ENCODE data around the gene CORO1C.

Gene CORO1C

DNA sequence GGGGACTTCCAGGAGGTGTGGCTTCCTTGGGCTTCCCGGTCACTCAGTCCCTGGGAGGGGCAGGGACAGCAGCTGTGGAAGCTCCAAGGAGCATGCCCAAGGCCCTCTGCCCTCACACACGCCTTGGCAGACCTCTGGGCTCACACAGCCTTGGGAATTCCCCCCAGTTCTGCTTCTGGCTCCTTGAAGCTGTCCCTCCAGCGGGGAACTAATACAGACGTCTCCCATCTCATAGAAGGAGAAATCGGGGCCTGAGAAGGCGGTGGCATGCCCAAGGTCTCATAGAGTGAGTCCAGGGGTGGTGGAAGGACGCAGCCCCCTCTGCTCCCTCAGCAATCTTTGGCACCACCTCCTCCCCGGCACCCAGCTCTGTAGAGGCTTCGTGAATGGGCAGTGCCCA, 117.8 kb downstream of the CORO1C start:
- no peak for DNase-seq

GRCh38 chr12:108612788-108613282, 118.5 kb downstream of the CORO1C start:
- DNase-seq = no peak

DNA sequence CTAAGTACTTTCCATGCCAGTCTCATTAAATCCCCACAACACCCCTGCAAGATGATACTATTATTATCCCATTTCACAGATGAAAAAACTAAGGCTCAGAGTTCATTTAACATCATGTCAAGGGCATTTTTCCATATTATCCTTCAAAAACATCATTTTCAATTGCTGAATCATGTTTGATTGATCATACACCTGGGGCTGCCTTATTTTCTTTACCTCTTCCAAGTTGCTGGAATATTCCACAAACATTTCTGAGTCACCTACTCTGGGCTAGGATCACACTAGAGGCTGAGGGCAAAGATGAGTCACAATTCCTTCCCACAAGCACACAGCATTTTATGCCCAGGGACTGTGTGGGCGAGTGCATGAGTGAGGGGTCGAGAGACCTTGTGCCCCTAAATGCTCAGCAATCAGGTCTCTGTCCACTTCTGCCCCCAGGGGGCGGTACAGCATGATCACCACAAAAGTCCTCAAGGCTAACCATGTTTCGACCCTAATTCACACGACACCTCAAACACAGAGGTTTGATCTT, 119.4 kb downstream of the CORO1C start:
- no peak for DNase-seq

GRCh38 chr12:108610856-108611605, 120.3 kb downstream of the CORO1C start:
- no peak for DNase-seq

GRCh38 chr12:108610336-108610815, 120.9 kb downstream of the CORO1C start:
- DNase-seq = no peak

- DNase-seq = no peak
Measured at GRCh38 chr12:108609537-108610335, 121.6 kb downstream of the CORO1C start.

GRCh38 chr12:108608616-108609015, 122.7 kb downstream of the CORO1C start:
- DNase-seq = no peak

- no peak for DNase-seq
Measured at GRCh38 chr12:108607981-108608600, 123.2 kb downstream of the CORO1C start.

DNA sequence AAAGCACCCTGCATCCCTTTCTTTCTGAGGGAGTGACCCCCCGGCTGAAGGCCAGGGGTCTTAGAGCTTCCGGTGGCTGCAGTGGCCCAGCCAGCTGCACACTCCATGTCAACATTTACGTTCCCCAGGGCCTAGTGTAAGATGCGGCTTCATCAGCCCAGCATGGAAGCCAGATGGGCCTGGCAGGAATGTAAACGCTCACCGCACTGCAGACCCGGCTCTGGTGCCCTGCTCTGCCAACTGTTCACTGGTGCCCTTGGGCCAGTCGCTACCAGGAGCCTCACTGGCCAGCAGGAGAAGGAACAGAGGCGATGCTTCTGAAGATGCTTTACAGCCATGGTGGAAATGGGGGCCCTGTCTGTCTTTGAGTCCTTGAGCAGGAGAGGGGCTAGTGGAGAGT, 124.8 kb downstream of the CORO1C start:
- no peak for DNase-seq

GRCh38 chr12:108605690-108606406, 125.5 kb downstream of the CORO1C start:
- no peak for DNase-seq

GRCh38 chr12:108605000-108605689, 126.2 kb downstream of the CORO1C start:
- no peak for DNase-seq

- no peak for DNase-seq
Measured at GRCh38 chr12:108604208-108604941, 126.9 kb downstream of the CORO1C start.

GRCh38 chr12:108603743-108604142, 127.6 kb downstream of the CORO1C start:
- DNase-seq = no peak

DNA sequence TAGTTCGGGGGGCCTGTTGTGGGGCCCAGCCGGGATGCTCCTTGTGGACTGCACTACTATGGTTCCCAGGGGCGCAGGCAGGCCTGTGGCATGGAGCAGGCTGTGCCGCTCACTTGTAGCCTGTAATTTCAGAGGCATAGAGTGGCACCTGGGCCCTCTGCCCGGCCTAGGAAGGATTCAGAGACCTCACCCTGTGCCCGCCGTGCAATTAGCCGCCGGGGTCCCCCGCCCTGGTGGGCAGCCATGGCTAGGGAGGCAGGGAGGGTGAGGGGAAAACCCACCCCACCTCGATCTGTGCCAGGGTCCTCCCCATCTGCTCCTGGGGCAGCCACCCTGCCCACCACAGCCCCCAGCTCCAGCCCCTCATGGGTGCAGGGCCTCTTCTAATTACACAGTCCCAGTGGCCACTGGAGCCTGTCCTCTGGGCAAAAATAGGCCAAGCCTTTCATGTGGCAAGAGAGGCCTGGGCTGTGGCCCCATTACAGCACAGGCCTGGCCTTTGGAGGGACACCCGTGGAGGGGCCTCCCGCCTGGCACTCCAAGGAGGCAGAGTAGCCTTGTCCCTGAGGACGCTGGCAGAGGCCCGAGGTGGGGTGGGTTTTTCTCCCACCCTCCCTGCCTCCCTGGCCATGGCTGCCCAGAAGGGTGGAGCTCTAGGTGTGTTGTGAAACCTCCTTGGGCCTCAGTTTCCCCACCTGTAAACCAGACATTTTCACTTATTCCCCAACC, 128.2 kb downstream of the CORO1C start:
- no peak for DNase-seq

GRCh38 chr12:108602209-108602705, 129.1 kb downstream of the CORO1C start:
- DNase-seq = no peak

GRCh38 chr12:108600702-108601007, 130.7 kb downstream of the CORO1C start:
- DNase-seq = no peak

- DNase-seq = no peak
Measured at GRCh38 chr12:108599948-108600701, 131.2 kb downstream of the CORO1C start.

DNA sequence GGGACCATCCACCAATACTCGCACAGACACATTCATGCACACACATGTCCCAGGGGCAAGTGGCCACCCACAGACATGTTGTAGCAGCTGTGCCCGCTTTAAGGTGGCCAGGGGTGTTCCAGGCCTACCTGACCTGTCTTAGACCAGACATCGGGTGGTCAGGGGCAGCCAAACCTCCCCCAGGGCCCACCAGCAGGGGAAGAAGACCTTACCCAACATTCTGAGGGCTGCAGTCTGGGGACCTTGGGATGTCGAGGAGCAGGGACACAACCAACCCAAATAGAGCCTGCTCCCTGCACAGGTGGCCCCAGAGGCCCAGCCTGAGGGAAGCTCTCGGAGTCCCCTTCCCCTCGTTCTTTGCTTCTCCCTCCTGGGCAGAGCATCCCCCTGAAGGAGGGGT, 131.8 kb downstream of the CORO1C start:
- DNase-seq = no peak

DNA sequence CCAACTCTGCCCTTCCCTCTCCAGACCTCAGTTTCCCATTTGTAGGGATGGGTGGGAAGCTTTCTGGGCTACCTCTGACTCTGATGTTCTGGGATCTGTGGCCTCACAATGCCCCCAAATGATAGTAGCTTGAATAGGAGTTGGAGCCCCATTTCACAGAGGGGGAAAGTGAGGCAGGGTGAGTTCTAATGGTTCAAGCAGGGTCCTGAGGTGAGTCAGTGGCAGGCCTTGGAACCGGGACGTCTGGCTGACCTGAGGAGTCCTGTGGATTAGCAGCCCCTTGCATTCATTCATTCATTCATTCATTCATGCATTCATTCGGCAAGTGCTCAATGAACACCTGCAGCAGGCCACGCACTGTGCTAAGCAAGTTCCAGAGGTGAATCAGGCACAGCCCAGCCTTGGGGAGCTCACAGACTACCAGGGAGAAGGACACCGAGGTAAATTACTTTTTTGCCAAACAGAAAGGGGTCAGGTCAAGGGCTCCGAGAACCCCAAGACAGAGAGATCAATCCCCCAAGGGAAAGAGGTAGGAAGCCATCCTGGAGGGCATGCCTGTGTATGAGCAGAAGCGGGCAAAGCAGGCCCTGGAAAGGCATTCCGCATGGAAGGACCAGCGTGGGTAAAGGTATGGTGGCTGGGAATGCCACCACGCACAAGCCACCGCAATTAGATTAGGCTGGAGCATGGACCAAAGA, 132.6 kb downstream of the CORO1C start:
- no peak for DNase-seq

Data from NCI-H1105 (cell line).